ENCODE results near the gene MYO3A.

The MYO3A gene

DNA sequence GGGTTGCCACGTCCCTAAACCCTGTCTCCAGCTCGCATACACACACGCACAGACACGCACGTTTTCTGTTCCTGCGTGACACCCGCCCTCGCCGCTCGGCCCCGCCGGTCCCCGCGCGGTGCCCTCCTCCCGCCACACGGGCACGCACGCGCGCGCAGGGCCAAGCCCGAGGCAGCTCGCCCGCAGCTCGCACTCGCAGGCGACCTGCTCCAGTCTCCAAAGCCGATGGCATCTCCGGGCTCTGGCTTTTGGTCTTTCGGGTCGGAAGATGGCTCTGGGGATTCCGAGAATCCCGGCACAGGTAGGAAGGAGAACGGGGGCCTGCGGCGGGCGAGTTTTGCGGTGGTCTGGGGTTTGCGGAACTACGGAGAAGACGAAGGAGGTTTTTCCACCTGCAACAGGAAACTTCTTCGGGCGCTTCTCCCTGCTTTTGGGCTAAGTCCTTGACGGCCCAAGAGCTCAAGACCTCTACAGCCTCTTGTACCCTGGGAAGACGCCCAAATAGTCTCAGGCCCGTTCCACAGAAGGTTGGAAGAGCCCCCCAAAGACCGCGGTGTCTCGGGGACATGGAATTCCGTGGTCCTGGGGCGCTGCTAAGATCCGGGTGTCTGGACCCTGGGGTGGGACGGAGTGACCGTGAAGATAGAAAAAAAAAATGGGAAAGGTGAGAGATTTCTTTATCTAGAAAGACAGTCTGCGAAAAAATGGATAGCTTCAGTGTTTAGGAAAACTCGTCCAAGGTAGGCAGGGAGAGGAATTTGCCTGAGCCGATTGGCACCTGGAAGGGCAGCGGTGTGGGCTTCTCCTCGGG, 282.8 kb downstream of the MYO3A start, which contains the start of gene GAD2:
TSS of gene GAD2 (plus strand) at position 190 of the 811 bp plus-strand sequence. CDS start at position 226, 36 bp downstream.
- DNase-seq = no peak

- DNase-seq = peak; percentile 35
Observed at GRCh38 chr10:26217396-26218086, 283.5 kb downstream of the MYO3A start.

- no peak for DNase-seq
Observed at GRCh38 chr10:26219676-26220075, 285.6 kb downstream of the MYO3A start.

DNA sequence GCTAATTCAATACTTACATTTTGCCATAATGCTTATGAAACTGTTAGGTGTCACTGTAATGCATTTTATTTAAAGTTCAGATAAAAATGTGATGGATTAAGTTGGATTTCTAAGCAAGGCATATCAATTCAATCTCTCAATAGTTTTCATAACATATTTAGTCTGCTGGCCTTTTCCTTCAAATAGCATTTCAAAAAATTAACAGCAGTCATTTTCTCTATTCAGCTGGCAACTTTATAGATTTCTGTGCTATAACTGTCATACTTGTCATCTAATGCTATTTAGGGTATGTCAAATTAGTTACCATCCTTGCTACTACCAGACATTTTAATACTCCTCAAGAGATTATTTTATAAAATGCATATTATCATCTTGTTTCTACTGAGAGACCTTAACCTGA, 286.9 kb downstream of the MYO3A start:
- no peak for DNase-seq

DNA sequence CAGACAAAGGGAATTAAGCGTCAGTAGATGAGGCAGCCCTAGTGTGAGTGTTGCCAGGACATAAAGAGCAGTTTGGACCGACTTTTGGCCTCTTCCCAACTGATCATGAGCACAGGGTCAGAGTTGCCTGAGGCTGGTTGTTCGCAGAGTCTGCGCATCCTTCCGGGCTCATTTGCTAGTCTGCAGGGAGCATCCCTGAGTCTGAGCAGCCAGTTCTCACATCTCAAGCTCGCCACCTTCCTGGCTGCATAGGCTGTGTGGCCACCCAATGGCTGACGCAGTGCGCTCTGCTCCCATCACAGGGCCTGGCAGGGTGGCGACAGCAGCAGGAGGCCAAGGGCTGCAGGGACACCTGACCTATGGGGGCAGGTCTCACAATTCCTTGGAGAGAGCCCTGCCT, 287.5 kb downstream of the MYO3A start:
- DNase-seq = no peak

- no peak for DNase-seq
Observed at GRCh38 chr10:26222563-26222962, 288.5 kb downstream of the MYO3A start.

DNA sequence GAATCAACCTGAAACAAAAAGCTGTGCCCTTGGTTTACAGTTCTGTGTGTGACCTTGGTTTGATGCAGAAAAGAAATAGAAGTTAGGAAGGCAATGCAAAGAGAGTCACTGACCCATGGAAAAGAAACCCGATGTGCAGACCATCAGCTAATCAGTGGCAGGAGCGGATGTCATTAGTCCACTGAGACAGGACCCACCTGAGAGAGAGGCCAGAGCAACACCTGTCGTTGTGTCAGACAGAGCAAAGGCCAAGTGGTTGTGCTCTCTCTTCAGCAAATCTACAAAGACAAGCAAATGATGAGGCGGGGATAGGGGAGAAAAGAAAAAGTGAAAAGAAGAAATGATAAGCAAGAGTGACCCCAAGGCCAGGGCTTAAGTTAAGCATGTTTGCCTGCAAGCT, 291.3 kb downstream of the MYO3A start:
- no peak for DNase-seq

DNA sequence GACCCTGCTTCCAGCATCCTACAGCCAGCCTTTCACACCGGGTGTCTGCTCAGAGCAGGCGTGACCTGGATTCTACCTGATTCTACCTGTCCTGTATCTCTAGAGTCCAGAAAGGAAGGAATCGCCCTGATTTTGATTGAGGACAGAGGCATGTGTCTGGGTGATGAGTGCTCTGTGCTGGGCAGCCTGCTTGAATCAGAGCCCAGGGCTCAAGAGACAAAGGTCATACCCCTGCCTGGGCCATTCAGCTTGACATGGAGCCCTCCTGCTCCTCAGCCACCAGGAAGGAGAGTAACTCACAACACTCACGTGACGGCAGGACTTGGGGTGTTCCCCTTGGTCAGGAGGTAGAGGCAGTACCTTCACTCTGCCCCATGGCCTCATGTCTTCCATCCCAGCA, 293.8 kb downstream of the MYO3A start:
- DNase-seq = no peak

- DNase-seq = no peak
Observed at GRCh38 chr10:26232174-26232573, 298.1 kb downstream of the MYO3A start.

DNA sequence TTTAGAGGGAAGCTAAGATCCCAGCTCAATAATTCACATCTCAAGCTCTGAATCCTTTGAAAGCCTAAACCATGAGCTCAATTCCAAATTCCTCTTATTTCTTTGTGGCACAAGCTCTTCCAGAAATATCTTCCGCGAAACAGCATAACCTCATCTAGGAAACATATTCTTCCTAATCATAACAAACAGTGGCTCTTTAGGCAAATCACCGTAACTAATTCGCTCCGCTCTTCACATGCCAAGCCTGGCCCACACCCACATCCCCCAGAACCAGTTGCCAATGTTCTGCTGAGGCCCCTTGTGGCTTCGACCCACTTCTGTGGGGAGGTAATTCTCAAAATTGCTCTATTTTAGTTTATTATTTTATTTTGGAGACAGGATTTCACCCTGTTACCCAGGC, 301.7 kb downstream of the MYO3A start:
- DNase-seq = no peak

DNA sequence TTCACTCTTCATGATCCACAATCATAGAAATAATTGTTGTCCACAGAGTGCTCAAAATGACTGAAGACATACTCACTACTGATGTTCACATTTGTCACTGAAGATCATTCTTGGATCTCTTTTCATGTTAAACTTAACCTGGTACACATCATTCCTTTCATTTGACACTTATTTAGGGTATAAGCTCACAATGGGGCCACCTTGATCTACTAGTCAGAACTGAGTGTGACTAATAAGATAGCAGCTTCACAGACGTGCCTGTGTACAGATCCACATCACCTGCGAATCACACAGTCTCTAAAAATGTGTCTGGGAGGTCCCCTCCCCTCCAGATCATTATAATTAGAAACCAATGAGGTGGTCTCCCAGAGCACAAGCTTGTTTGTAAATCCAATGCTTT, 304.3 kb downstream of the MYO3A start:
- no peak for DNase-seq

DNA sequence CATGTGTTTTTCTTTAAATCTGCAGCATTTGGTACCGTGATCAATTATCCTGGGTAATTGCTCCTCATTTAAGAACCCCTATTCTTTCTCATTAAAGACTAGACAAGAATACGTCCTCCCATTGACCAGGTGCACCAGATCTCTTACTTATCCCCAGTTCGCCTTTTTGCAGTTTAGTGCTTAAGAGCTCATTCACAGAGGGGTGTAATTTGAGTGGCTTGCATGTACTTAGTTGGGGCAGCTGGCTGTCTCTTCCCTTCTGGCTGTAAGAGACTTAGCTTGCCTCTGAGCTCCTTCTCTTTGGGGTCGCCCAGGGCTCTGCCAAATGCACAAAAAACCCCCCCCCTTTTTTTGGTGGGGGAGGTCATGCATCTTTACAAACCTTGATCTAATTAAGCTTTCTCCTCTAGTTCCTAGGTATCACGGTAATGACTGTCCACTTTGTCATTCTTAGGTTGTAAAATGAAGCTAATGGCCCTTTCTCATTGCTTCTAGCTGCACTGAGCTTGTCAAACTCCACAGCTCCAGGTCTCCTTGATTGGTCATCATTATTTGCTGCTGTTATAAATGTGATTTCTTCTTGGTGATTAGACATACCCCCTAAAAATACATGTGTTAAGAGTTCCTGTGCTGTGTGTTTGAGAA, 308.8 kb downstream of the MYO3A start:
- no peak for DNase-seq

DNA sequence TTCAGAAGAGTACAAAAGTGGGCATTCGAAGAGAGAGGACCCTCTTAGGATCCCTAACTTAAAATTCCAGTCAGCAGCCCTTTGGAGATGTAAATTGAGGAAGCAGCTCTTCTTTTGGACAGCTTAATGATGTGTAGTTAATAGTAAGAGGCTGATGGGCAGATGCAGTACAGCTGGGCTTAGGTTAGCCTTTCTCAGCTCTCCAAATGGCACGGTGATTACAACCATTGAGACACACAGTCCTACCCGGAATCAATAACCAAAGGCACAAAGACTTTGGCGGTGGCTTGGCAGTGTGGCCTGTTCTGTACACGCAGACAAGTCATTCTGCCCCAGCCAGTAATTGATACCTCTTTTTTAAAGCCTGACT, 309.3 kb downstream of the MYO3A start:
- DNase-seq = no peak

DNA sequence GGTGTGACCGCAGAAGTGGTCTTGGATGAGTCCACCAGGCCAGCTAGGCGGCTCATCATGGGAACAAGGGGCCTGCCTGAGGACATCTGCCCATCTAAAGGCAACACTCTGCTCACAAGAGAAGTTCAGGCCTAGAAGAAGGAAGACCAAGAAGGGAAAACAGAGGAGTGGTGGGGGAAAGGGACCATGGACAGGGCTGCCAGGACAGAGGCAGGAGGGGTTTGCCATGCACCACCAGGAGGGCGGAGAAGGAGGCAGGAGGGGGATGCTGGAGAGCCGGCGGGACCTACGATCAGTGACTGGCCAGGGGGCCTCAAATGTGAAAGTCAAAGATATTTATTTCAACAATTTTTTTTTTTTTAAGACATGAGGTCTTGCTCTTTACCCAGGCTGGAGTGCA, 315.7 kb downstream of the MYO3A start:
- DNase-seq = no peak

- no peak for DNase-seq
Observed at GRCh38 chr10:26251925-26252324, 317.9 kb downstream of the MYO3A start.

DNA sequence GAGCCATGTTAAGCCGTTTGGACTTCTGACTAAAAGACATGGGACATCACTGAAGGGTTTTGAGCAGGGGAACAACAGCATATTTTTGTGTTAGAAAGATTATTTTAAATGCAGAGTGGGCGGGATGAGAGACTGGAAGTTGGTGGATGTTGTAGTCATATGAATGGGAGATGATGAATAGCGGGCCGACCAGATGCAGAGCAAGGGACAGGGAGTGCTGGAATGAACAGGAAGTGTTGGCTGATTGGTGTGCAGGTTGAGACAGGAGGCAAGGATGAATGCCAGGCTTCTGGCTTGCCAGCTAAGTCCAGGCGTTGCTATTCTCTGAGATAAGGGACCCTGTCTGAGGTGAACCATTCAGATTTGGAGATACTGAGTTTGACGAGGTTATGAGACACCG, 320.6 kb downstream of the MYO3A start:
- DNase-seq = no peak

DNA sequence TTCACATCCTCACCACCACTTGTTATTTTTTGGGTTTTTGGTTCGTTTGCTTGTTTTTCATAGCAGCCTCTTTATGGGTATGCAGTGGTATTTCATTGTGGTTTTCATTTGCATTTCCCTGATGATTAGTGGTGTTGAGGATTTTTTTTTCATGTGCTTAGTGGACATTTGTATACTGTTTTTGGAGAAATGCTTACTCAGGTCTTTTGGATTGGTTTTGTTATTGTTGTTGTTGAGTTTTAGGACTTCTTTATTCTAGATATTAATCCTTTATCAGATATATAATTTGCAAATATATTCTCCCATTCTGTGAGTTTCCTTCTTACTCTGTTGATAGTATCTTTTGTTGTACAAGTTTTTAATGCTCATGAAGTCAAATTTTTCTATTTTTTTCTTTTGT, 325.3 kb downstream of the MYO3A start:
- no peak for DNase-seq
